Activated T-cell treated with anti-CD3 and anti-CD28 coated beads, Interleukin-2, amount 50 U/mL, for 24 hours (primary cell): ENCODE data around the gene WNT7A.

Source experiments
- DNase-seq: peaks from one replicate; pipeline ENCODE4 v3.0.0-alpha.2; 2020
- H3K27ac Mint-ChIP-seq: 2 replicates; pipeline ENCODE4 v1.8.0; 2020; ENCODE audit warnings: mild to moderate bottlenecking, mixed read lengths
- H3K27me3 Mint-ChIP-seq: 2 replicates; pipeline ENCODE4 v1.8.0; 2020; ENCODE audit warnings: mixed read lengths
- H3K36me3 Mint-ChIP-seq: 2 replicates; pipeline ENCODE4 v1.8.0; 2020; ENCODE audit warnings: low read depth, mixed read lengths
- H3K4me1 Mint-ChIP-seq: 2 replicates; pipeline ENCODE4 v1.8.0; 2020; ENCODE audit warnings: low read depth, mixed read lengths
- H3K4me3 Mint-ChIP-seq: 2 replicates; pipeline ENCODE4 v1.8.0; 2020; ENCODE audit warnings: mild to moderate bottlenecking, moderate library complexity, mixed read lengths
- H3K9me3 Mint-ChIP-seq: 2 replicates; pipeline ENCODE4 v1.8.0; 2020; ENCODE audit warnings: mixed read lengths

WNT7A gene

GRCh38 chr3:13837751-13838150, 42.1 kb downstream of the WNT7A start:
- H3K4me1 Mint-ChIP-seq: peaks cover 2% of the 10 kb centered on the region
- H3K4me3 Mint-ChIP-seq: no peak overlapping the region
- H3K27ac Mint-ChIP-seq: no peak overlapping the region
- no peaks in the 10 kb centered on the region for H3K36me3 Mint-ChIP-seq
- H3K27me3 Mint-ChIP-seq: no peaks in the 10 kb centered on the region
- H3K9me3 Mint-ChIP-seq: no peaks in the 10 kb centered on the region
- DNase-seq: no peak

- Mint-ChIP-seq H3K4me3 (no peak overlapping the region), H3K4me1 (peaks cover 2% of the 10 kb centered on the region), H3K36me3 (no peaks in the 10 kb centered on the region), H3K27me3 (no peaks in the 10 kb centered on the region), H3K9me3 (no peaks in the 10 kb centered on the region), H3K27ac (no peak overlapping the region)
- DNase-seq: no peak
Measured at GRCh38 chr3:13836658-13837587, 42.9 kb downstream of the WNT7A start.

- Mint-ChIP-seq H3K4me1 (peaks cover 2% of the 10 kb centered on the region), H3K27ac (no peak overlapping the region), H3K27me3 (no peaks in the 10 kb centered on the region), H3K36me3 (no peaks in the 10 kb centered on the region), H3K4me3 (no peak overlapping the region), H3K9me3 (no peaks in the 10 kb centered on the region)
- no peak for DNase-seq
Measured at GRCh38 chr3:13835246-13835645, 44.6 kb downstream of the WNT7A start.

GRCh38 chr3:13834258-13835035, 45.4 kb downstream of the WNT7A start:
- DNase-seq: no peak
- Mint-ChIP-seq H3K36me3 (no peaks in the 10 kb centered on the region), H3K9me3 (no peaks in the 10 kb centered on the region), H3K27me3 (no peaks in the 10 kb centered on the region), H3K27ac (no peak overlapping the region), H3K4me1 (peaks cover 2% of the 10 kb centered on the region), H3K4me3 (no peak overlapping the region)

GRCh38 chr3:13833506-13834257, 46.2 kb downstream of the WNT7A start:
- no peak for DNase-seq
- Mint-ChIP-seq H3K4me1 (peaks cover 2% of the 10 kb centered on the region), H3K27me3 (no peaks in the 10 kb centered on the region), H3K9me3 (no peaks in the 10 kb centered on the region), H3K4me3 (no peak overlapping the region), H3K36me3 (no peaks in the 10 kb centered on the region), H3K27ac (no peak overlapping the region)

- Mint-ChIP-seq H3K4me3 (no peak overlapping the region), H3K36me3 (no peaks in the 10 kb centered on the region), H3K27me3 (no peaks in the 10 kb centered on the region), H3K4me1 (peaks cover 2% of the 10 kb centered on the region), H3K27ac (no peak overlapping the region), H3K9me3 (no peaks in the 10 kb centered on the region)
- no peak for DNase-seq
Measured at GRCh38 chr3:13832130-13832529, 47.7 kb downstream of the WNT7A start.

GRCh38 chr3:13831386-13831996, 48.4 kb downstream of the WNT7A start:
- Mint-ChIP-seq H3K9me3 (no peaks in the 10 kb centered on the region), H3K27me3 (no peaks in the 10 kb centered on the region), H3K27ac (no peak overlapping the region), H3K4me1 (peaks cover 2% of the 10 kb centered on the region), H3K36me3 (no peaks in the 10 kb centered on the region), H3K4me3 (no peak overlapping the region)
- DNase-seq: no peak

- Mint-ChIP-seq H3K4me1 (peaks cover 2% of the 10 kb centered on the region), H3K27ac (no peak overlapping the region), H3K4me3 (no peak overlapping the region), H3K27me3 (no peaks in the 10 kb centered on the region), H3K36me3 (no peaks in the 10 kb centered on the region), H3K9me3 (no peaks in the 10 kb centered on the region)
- DNase-seq: no peak
Measured at GRCh38 chr3:13829311-13829710, 50.6 kb downstream of the WNT7A start.

GRCh38 chr3:13828501-13829265, 51.2 kb downstream of the WNT7A start:
- Mint-ChIP-seq H3K4me1 (peaks cover 2% of the 10 kb centered on the region), H3K4me3 (no peak overlapping the region), H3K27me3 (no peaks in the 10 kb centered on the region), H3K36me3 (no peaks in the 10 kb centered on the region), H3K27ac (no peak overlapping the region), H3K9me3 (no peaks in the 10 kb centered on the region)
- no peak for DNase-seq

GRCh38 chr3:13827699-13828098, 52.2 kb downstream of the WNT7A start:
- no peak overlapping the region for H3K4me3 Mint-ChIP-seq
- no peak for DNase-seq
- no peaks in the 10 kb centered on the region for H3K9me3 Mint-ChIP-seq
- no peaks in the 10 kb centered on the region for H3K27me3 Mint-ChIP-seq
- no peak overlapping the region for H3K27ac Mint-ChIP-seq
- H3K4me1 Mint-ChIP-seq: no peaks in the 10 kb centered on the region
- no peaks in the 10 kb centered on the region for H3K36me3 Mint-ChIP-seq

GRCh38 chr3:13827256-13827655, 52.6 kb downstream of the WNT7A start:
- DNase-seq: no peak
- Mint-ChIP-seq H3K36me3 (no peaks in the 10 kb centered on the region), H3K27ac (no peak overlapping the region), H3K27me3 (no peaks in the 10 kb centered on the region), H3K9me3 (no peaks in the 10 kb centered on the region), H3K4me3 (no peak overlapping the region), H3K4me1 (peaks cover 2% of the 10 kb centered on the region)

- Mint-ChIP-seq H3K27me3 (no peaks in the 10 kb centered on the region), H3K4me3 (no peak overlapping the region), H3K27ac (no peak overlapping the region), H3K36me3 (no peaks in the 10 kb centered on the region), H3K9me3 (no peaks in the 10 kb centered on the region), H3K4me1 (peaks cover 8% of the 10 kb centered on the region)
- no peak for DNase-seq
Measured at GRCh38 chr3:13826672-13827071, 53.2 kb downstream of the WNT7A start.

- no peak for DNase-seq
- Mint-ChIP-seq H3K9me3 (no peaks in the 10 kb centered on the region), H3K27ac (no peak overlapping the region), H3K36me3 (no peaks in the 10 kb centered on the region), H3K4me3 (no peak overlapping the region), H3K4me1 (peaks cover 12% of the 10 kb centered on the region), H3K27me3 (no peaks in the 10 kb centered on the region)
Measured at GRCh38 chr3:13825821-13826220, 54.0 kb downstream of the WNT7A start.

- no peak overlapping the region for H3K27ac Mint-ChIP-seq
- no peak for DNase-seq
- H3K9me3 Mint-ChIP-seq: no peaks in the 10 kb centered on the region
- peaks cover 12% of the 10 kb centered on the region for H3K4me1 Mint-ChIP-seq
- no peaks in the 10 kb centered on the region for H3K27me3 Mint-ChIP-seq
- H3K4me3 Mint-ChIP-seq: no peak overlapping the region
- H3K36me3 Mint-ChIP-seq: no peaks in the 10 kb centered on the region
Measured at GRCh38 chr3:13825311-13825579, 54.6 kb downstream of the WNT7A start.
